ENCODE measurements around the gene B3GALT6.

GRCh38 chr1:1273209-1273511, 41.1 kb downstream of the B3GALT6 start:
- TF ChIP-seq, protein P1, sequence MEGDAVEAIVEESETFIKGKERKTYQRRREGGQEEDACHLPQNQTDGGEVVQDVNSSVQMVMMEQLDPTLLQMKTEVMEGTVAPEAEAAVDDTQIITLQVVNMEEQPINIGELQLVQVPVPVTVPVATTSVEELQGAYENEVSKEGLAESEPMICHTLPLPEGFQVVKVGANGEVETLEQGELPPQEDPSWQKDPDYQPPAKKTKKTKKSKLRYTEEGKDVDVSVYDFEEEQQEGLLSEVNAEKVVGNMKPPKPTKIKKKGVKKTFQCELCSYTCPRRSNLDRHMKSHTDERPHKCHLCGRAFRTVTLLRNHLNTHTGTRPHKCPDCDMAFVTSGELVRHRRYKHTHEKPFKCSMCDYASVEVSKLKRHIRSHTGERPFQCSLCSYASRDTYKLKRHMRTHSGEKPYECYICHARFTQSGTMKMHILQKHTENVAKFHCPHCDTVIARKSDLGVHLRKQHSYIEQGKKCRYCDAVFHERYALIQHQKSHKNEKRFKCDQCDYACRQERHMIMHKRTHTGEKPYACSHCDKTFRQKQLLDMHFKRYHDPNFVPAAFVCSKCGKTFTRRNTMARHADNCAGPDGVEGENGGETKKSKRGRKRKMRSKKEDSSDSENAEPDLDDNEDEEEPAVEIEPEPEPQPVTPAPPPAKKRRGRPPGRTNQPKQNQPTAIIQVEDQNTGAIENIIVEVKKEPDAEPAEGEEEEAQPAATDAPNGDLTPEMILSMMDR (IDR thresholded peaks at IDR 0.05; ENCODE audit: low read depth, low read length), result no peak
- TF ChIP-seq POLR2A (IDR thresholded peaks at IDR 0.05; ENCODE audit: extremely low read depth, insufficient read length), result no peak
- TF ChIP-seq MAX (IDR thresholded peaks at IDR 0.05; ENCODE audit: low read depth, low read length), result no peak
